Fibroblast of skin of left biceps (primary cell): ENCODE results near the gene CRAT.

Experiments used
- DNase-seq, 2 experiments: peaks; one replicate each; pipeline ENCODE4 v3.0.0-alpha.2; 2013; ENCODE audit warnings: low read depth in 2 of 2

The CRAT gene

GRCh38 chr9:129064499-129064908 is 46.1 kb downstream of the CRAT start:
- no peak for DNase-seq

- DNase-seq = no peak
These were observed 47.5 kb downstream of the CRAT start for GRCh38 chr9:129063061-129063460.

DNA sequence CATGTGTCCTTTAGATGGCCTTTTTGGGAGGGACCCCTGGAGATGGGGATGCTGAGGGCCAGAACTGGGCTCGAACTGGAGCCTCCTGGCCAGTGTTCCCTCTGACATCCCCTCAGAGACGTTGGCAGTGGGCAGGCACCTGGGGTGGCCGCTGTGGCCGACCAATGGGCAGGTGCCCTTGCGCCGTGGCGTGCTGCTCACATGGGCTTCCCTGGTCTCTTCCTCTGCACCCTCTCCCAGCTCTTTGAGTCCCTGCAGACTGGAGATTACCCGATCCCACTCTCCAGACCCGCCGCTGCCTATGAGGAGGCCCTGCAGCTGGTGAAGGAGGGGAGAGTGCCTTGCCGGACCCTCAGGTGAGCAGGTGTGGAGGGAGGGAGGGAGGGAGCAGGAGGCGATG is 49.6 kb downstream of the CRAT start:
- DNase-seq = no peak

- DNase-seq = no peak
These were observed 50.5 kb downstream of the CRAT start for GRCh38 chr9:129059796-129060785.

DNA sequence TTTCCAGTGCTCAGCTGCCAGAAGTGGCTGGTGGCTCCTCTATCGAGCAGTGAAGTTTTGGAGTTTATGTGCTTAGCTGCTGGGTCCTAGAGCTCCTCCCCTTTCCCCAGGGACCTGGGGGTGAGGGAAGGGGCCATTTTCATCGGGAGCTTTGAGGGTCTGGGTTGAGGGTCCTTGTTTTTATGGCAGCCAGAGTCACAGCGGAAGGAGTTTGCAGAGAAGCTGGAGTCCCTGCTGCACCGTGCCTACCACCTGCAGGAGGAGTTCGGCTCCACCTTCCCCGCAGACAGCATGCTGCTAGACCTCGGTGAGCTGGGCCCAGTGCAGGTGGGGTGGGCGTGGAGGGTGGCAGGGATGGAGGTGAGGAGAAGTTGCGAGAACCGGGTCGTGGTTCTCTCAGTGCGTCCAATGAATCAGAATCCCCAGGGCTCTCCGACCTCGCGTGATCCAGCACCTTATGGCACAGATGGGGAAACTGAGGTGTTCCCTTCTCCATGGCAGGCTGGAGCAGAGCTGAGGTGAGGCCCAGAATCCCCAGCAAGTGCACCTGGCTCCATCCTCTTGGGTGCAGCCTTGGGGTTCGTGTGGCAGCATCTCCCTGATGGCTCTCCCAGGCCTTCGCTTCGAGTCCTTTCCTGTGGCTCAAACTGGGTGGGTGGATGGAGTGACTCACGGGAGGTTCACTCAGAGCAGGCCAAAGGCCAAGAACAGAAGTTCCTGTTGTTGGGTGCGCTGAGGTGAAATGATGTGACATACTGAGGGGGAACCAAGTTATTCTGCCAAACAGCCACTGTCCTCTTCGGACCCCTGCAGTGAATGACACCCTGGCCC is 51.4 kb downstream of the CRAT start:
- DNase-seq = no peak

DNA sequence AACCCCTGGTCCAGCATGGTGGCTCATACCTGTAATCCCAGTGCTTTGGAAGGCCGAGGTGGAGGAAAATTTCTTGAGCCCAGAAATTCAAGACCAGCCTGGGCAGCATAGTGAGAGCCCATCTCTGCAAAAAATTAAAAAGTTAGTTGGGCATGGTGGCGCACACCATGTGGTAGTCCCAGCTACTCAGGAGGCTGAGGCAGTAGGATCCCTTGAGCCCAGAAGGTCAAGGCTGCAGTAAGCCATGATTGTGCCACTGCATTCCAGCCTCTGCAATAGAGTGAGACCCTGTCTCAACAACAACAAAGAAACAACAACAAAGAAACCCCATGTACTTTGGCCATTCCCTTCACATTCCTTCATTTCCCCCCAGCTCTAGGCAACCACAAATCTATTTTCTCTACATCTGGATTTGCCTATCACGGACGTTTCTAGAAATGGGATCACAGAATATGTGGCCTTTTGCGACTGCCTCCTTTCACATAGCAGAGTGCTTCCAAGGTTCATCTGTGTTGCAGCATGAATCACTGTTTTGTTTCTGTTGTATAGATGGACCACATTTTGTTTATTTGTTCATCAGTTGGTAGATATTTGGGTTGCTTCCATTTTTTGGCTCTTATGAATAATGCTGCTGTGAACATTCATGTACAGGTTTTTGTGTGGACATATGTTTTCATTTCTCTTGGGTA is 56.3 kb downstream of the CRAT start:
- DNase-seq = no peak

DNA sequence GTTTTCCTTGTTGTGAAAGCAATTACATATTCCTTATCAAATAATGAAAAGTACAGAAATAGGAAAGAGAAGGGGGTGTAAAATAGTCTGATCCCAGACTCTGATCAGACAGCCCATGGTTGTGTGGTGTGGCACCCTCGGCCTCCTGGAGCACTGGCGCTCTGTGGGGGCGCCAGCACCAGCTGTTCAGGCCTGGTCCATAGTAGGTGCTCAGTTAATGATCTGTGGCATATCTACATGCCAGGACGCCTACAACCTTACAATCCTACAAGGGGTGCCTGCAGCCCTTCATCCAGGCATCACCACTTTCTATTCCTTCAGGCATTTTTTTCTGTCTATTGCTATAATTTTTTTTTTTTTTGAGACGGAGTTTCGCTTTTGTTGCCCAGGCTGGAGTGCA is 57.6 kb downstream of the CRAT start:
- no peak for DNase-seq

DNA sequence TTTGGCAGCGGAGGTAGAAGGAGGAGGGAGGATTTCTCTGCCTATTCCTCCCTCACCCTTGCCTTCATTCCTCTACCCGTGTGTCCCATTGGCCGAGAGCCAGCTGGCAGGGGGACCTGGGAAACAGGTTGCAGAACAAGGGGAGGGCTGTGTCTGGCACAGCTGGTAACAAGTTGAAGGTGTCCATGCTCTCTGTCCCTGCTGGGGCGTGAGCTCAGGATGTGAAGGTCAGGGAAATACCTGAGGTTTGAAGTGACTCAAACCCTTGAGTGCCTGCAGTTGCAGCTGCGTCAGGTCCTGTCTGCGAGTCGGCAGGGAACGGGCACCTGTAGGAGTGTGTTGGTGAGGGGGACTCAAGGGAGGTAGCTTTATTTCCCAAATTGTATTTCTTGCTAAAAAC is 58.0 kb downstream of the CRAT start:
- DNase-seq = no peak
